Keratinocyte (primary cell): ENCODE measurements around the gene SPAG9. TPM values are rescaled to one million over a fixed set of nuclear protein-coding genes. Genes with fewer than 3 reads are reported as not detected.

Source experiments
- DNase-seq: peaks from one replicate; pipeline ENCODE4 v3.0.0-alpha.2; 2011; ENCODE audit warnings: low read depth, missing footprints, low spot score
- FAIRE-seq: peaks from 2 replicates; lab custom pipeline; 2011; peaks lifted over from hg19 to GRCh38; lab: Jason Lieb, UNC
- H2AFZ ChIP-seq: 2 replicates; pipeline ENCODE4 v1.6.0; 2012; ENCODE audit warnings: low read length, control low read depth, inconsistent platforms; ENCODE audit not compliant: control insufficient read depth
- H3K27ac ChIP-seq: 2 replicates; pipeline ENCODE4 v1.5.1; 2011; ENCODE audit warnings: low read length; ENCODE audit not compliant: control insufficient read depth, insufficient read depth
- H3K27me3 ChIP-seq: 3 replicates; pipeline ENCODE4 v1.6.0; 2011; ENCODE audit warnings: low read length; ENCODE audit not compliant: control insufficient read depth, insufficient read depth; ENCODE audit errors: extremely low read depth
- H3K36me3 ChIP-seq, 2 experiments: 2 replicates in 1 of 2; 3 replicates in 1 of 2; pipeline ENCODE4 v1.5.1; 2011; ENCODE audit warnings: low read length in 2 of 2, mild to moderate bottlenecking in 1 of 2; ENCODE audit not compliant: control insufficient read depth in 2 of 2, insufficient read depth in 2 of 2; ENCODE audit errors: extremely low read depth in 1 of 2
- H3K4me1 ChIP-seq: 3 replicates; pipeline ENCODE4 v1.5.1; 2011; ENCODE audit warnings: low read length; ENCODE audit not compliant: control insufficient read depth, insufficient read depth; ENCODE audit errors: extremely low read depth
- H3K4me2 ChIP-seq: 3 replicates; pipeline ENCODE4 v1.6.0; 2011; ENCODE audit warnings: low read depth, low read length; ENCODE audit not compliant: control insufficient read depth, insufficient read depth; ENCODE audit errors: extremely low read depth
- H3K4me3 ChIP-seq, 3 experiments: fragments of 200-600 bp in 1 of 3; sonication (generic) in 1 of 3; 2 replicates in 2 of 3; 3 replicates in 1 of 3; pipeline ENCODE4 v1.5.1; 2011 to 2016; ENCODE audit warnings: low read length in 3 of 3, mild to moderate bottlenecking in 3 of 3, control low read depth in 2 of 3, inconsistent platforms in 1 of 3, low read depth in 1 of 3, mixed read lengths in 1 of 3, mixed run types in 1 of 3, moderate library complexity in 1 of 3; ENCODE audit not compliant: control insufficient read depth in 2 of 3, insufficient read depth in 2 of 3; ENCODE audit errors: extremely low read depth in 1 of 3
- H3K79me2 ChIP-seq: 2 replicates; pipeline ENCODE4 v1.6.0; 2012; ENCODE audit warnings: low read length; ENCODE audit not compliant: control insufficient read depth, insufficient read depth
- H3K9ac ChIP-seq: 3 replicates; pipeline ENCODE4 v1.6.0; 2011; ENCODE audit warnings: low read length; ENCODE audit not compliant: control insufficient read depth, insufficient read depth; ENCODE audit errors: extremely low read depth
- H3K9me1 ChIP-seq: 3 replicates; pipeline ENCODE4 v1.6.0; 2011; ENCODE audit warnings: low read length; ENCODE audit not compliant: control insufficient read depth, insufficient read depth; ENCODE audit errors: extremely low read depth
- H3K9me3 ChIP-seq: 2 replicates; pipeline ENCODE4 v1.5.1; 2012; ENCODE audit warnings: low read depth, low read length; ENCODE audit not compliant: control insufficient read depth
- H4K20me1 ChIP-seq: 3 replicates; pipeline ENCODE4 v1.6.0; 2011; ENCODE audit warnings: low read length; ENCODE audit not compliant: control insufficient read depth, insufficient read depth; ENCODE audit errors: extremely low read depth
- EZH2 ChIP-seq: IDR thresholded peaks from one replicate; pipeline ENCODE4 v1.6.1; 2012; ENCODE audit warnings: inconsistent platforms, mild to moderate bottlenecking, low read length, moderate library complexity
- dilution Hi-C: fragments of 300-500 bp; cut with MboI; formaldehyde crosslinking; loops from one replicate; pipeline ENCODE4 v1.7.0; 2020; ENCODE audit warnings: low sequenced_read_pairs; ENCODE audit not compliant: extremely low pct_ligation_motif_present
- polyA plus RNA-seq, 5 experiments: library from polyadenylated mRNA; depleted of rRNA in 3 of 5; stranded (reverse) in 3 of 5; stranded (forward) in 1 of 5; unstranded in 1 of 5; fragments of >200 nt; gene quantifications; 1 replicate in 1 of 5; 2 replicates in 3 of 5; 3 replicates in 1 of 5; pipeline versions ENCODE4 v1.2.1 to v1.2.3, GENCODE V29; 2011 to 2012; ENCODE audit warnings: missing spikeins in 2 of 5, low read depth in 1 of 5, low replicate concordance in 1 of 5
- TF ChIP-seq, protein P1 (sequence below), 3 experiments: IDR thresholded peaks in 1 of 3; conservative IDR thresholded peaks in 1 of 3; optimal IDR thresholded peaks in 1 of 3; 2 replicates in 2 of 3; 3 replicates in 1 of 3; pipeline versions ENCODE3 to v1.5.1; 2011; ENCODE audit warnings: low read length in 3 of 3, mild to moderate bottlenecking in 3 of 3, moderate library complexity in 2 of 3, control low read depth in 1 of 3, inconsistent platforms in 1 of 3; ENCODE audit not compliant: insufficient read depth in 2 of 3; ENCODE audit errors: extremely low read depth in 1 of 3

Gene SPAG9
- polyA plus RNA-seq, 1 donor (not counting 4 experiments of a cell fraction or from before 2014, with no cell fraction given) = 43.1 TPM

DNA sequence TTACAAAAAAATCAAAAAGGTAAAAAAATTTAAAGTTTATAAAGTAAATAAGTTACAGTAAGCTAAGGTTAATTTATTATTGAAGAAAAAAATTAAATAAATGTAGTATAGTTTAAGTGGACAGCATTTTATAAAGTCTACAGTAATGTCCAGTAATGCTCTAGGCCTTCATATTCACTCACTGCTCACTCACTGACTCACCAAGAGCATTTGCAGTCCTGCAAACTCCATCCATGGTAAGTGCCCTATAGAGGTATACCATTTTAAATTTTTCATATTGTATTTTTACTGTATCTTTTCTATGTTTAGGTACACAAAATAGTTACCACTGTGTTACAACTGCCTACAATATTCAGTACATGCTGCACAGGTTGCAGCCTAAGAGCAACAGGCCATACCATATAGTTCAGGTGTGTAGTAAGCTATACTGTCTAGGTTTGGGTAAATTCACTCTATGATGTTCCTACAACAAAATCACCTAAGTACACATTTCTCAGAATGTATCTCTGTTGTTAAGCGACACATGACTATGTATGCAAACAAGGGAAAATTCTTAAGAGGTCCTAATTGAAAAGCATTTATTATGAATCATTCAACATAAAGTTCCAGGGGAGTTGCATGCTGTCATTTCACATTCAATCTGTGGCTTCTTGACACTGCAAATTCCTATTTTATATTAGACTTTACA is 92.3 kb downstream of the SPAG9 start:
- no peak overlapping the region for H3K4me2 ChIP-seq
- no peak overlapping the region for H3K4me3 ChIP-seq
- H3K27me3 ChIP-seq = no peaks in the 10 kb centered on the region
- DNase-seq (no peak), FAIRE-seq (no peak)
- no peak for TF ChIP-seq EZH2
- TF ChIP-seq, protein P1, sequence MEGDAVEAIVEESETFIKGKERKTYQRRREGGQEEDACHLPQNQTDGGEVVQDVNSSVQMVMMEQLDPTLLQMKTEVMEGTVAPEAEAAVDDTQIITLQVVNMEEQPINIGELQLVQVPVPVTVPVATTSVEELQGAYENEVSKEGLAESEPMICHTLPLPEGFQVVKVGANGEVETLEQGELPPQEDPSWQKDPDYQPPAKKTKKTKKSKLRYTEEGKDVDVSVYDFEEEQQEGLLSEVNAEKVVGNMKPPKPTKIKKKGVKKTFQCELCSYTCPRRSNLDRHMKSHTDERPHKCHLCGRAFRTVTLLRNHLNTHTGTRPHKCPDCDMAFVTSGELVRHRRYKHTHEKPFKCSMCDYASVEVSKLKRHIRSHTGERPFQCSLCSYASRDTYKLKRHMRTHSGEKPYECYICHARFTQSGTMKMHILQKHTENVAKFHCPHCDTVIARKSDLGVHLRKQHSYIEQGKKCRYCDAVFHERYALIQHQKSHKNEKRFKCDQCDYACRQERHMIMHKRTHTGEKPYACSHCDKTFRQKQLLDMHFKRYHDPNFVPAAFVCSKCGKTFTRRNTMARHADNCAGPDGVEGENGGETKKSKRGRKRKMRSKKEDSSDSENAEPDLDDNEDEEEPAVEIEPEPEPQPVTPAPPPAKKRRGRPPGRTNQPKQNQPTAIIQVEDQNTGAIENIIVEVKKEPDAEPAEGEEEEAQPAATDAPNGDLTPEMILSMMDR (optimal IDR thresholded peaks at IDR 0.05 in 1 of 3, IDR thresholded peaks at IDR 0.05 in 1 of 3, conservative IDR thresholded peaks at IDR 0.05 in 1 of 3; ENCODE audit: extremely low read depth in 1 of 3, insufficient read depth in 2 of 3, low read length in 3 of 3) = no peak
- H3K27ac ChIP-seq = no peak overlapping the region
- peaks cover 3% of the 10 kb centered on the region for H3K4me1 ChIP-seq
- no peaks in the 10 kb centered on the region for H3K9me1 ChIP-seq
- no peaks in the 10 kb centered on the region for H4K20me1 ChIP-seq
- dilution Hi-C loops = no loop called here
- no peaks in the 10 kb centered on the region for H3K9me3 ChIP-seq
- H2AFZ ChIP-seq = no peak overlapping the region
- H3K36me3 ChIP-seq = peaks cover 0 to 2% of the 10 kb centered on the region in 2 experiments
- no peaks in the 10 kb centered on the region for H3K79me2 ChIP-seq
- no peak overlapping the region for H3K9ac ChIP-seq

DNA sequence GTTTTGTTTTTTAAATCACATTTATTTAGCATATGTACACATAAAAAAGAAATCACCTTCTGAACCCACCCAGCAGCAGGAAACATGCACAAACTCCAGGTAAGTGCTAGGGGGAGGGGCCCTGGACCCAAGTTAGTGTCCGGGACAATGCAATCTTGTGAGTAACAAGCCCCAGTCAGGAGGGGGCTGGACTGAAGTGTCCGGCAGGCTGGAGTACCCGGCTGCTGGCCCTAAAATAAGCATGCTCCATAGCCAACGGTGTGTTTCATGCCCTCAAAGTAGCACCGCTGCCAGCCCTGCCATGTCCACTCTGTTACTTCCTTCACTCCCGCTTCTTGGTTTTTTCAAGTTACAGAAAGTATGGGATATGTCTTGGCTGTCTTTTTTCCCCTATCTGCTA is 102.1 kb downstream of the SPAG9 start:
- Histone ChIP-seq H3K79me2 (no peaks in the 10 kb centered on the region), H3K4me2 (no peak overlapping the region), H3K36me3 (peaks cover 2 to 17% of the 10 kb centered on the region in 2 experiments), H3K4me1 (no peaks in the 10 kb centered on the region), H3K9me1 (no peaks in the 10 kb centered on the region), H3K27me3 (no peaks in the 10 kb centered on the region), H4K20me1 (no peaks in the 10 kb centered on the region), H3K4me3 (no peak overlapping the region), H3K9ac (no peak overlapping the region), H2AFZ (no peak overlapping the region), H3K9me3 (no peaks in the 10 kb centered on the region), H3K27ac (no peak overlapping the region)
- no peak for TF ChIP-seq EZH2
- TF ChIP-seq, protein P1 (optimal IDR thresholded peaks at IDR 0.05 in 1 of 3, IDR thresholded peaks at IDR 0.05 in 1 of 3, conservative IDR thresholded peaks at IDR 0.05 in 1 of 3; ENCODE audit: extremely low read depth in 1 of 3, insufficient read depth in 2 of 3, low read length in 3 of 3) = no peak
- FAIRE-seq = no peak
- no peak for DNase-seq
- dilution Hi-C loops = no loop called here
